ENCODE measurements around the gene MICALL1.

Gene MICALL1

GRCh38 chr22:37896181-37896592 is 9.9 kb upstream of the MICALL1 start:
- Histone ChIP-seq H3K9me3 (ENCODE audit: control insufficient read depth, insufficient read depth, low read length) (no peaks in the 10 kb centered on the region), H3K4me2 (ENCODE audit: low read length) (peak overlapping the region; percentile 73), H3K4me1 (ENCODE audit: control insufficient read depth, low read length) (peaks cover 21% of the 10 kb centered on the region), H3K27me3 (ENCODE audit: control insufficient read depth, low read length) (no peaks in the 10 kb centered on the region), H3K36me3 (ENCODE audit: control insufficient read depth, low read length) (peaks cover 12% of the 10 kb centered on the region), H3K27ac (ENCODE audit: low read depth, low read length) (peak overlapping the region; percentile 45), H3K9me2 (replicated peaks; ENCODE audit: control insufficient read depth, low read length) (no peaks in the 10 kb centered on the region), H3K79me2 (ENCODE audit: control insufficient read depth, low read length) (no peaks in the 10 kb centered on the region), H3K4me3 (ENCODE audit: low read length) (peak overlapping the region; percentile 50), H3F3A (ENCODE audit: control insufficient read depth, insufficient read depth) (peaks cover 8% of the 10 kb centered on the region), H4K20me1 (ENCODE audit: control insufficient read depth, insufficient read depth, low read depth, low read length) (no peaks in the 10 kb centered on the region; the same call in 1 of the 2 replicates)
- no peak for TF ChIP-seq EZH2phosphoT487 (IDR thresholded peaks at IDR 0.05; ENCODE audit: borderline replicate concordance, low read length)
- TF ChIP-seq CTCF (IDR thresholded peaks at IDR 0.05; ENCODE audit: low read depth, low read length, poor library complexity, severe bottlenecking): no peak

- H3K27ac ChIP-seq (ENCODE audit: low read depth, low read length): no peak overlapping the region
- peaks cover 5% of the 10 kb centered on the region for H3F3A ChIP-seq (ENCODE audit: control insufficient read depth, insufficient read depth)
- H3K36me3 ChIP-seq (ENCODE audit: control insufficient read depth, low read length): peaks cover 4% of the 10 kb centered on the region
- peaks cover 21% of the 10 kb centered on the region for H3K4me1 ChIP-seq (ENCODE audit: control insufficient read depth, low read length)
- TF ChIP-seq EZH2phosphoT487 (IDR thresholded peaks at IDR 0.05; ENCODE audit: borderline replicate concordance, low read length): no peak
- no peak for TF ChIP-seq CTCF (IDR thresholded peaks at IDR 0.05; ENCODE audit: low read depth, low read length, poor library complexity, severe bottlenecking)
- H3K27me3 ChIP-seq (ENCODE audit: control insufficient read depth, low read length): no peaks in the 10 kb centered on the region
- H3K4me2 ChIP-seq (ENCODE audit: low read length): no peak overlapping the region
- H3K9me2 ChIP-seq (replicated peaks; ENCODE audit: control insufficient read depth, low read length): no peaks in the 10 kb centered on the region
- no peak overlapping the region for H3K4me3 ChIP-seq (ENCODE audit: low read length)
- no peaks in the 10 kb centered on the region for H3K9me3 ChIP-seq (ENCODE audit: control insufficient read depth, insufficient read depth, low read length)
- no peaks in the 10 kb centered on the region; the same call in 1 of the 2 replicates for H4K20me1 ChIP-seq (ENCODE audit: control insufficient read depth, insufficient read depth, low read depth, low read length)
- H3K79me2 ChIP-seq (ENCODE audit: control insufficient read depth, low read length): no peaks in the 10 kb centered on the region
Measured at GRCh38 chr22:37896939-37897338, 9.2 kb upstream of the MICALL1 start.

GRCh38 chr22:37897807-37898206 is 8.3 kb upstream of the MICALL1 start:
- Histone ChIP-seq H3K4me2 (ENCODE audit: low read length) (no peak overlapping the region), H3F3A (ENCODE audit: control insufficient read depth, insufficient read depth) (peaks cover 3% of the 10 kb centered on the region; the same call in 1 of the 2 replicates), H3K79me2 (ENCODE audit: control insufficient read depth, low read length) (no peaks in the 10 kb centered on the region), H3K4me3 (ENCODE audit: low read length) (no peak overlapping the region), H4K20me1 (ENCODE audit: control insufficient read depth, insufficient read depth, low read depth, low read length) (no peaks in the 10 kb centered on the region), H3K9me2 (replicated peaks; ENCODE audit: control insufficient read depth, low read length) (no peaks in the 10 kb centered on the region), H3K36me3 (ENCODE audit: control insufficient read depth, low read length) (no peaks in the 10 kb centered on the region), H3K27ac (ENCODE audit: low read depth, low read length) (no peak overlapping the region), H3K4me1 (ENCODE audit: control insufficient read depth, low read length) (peaks cover 21% of the 10 kb centered on the region), H3K9me3 (ENCODE audit: control insufficient read depth, insufficient read depth, low read length) (no peaks in the 10 kb centered on the region), H3K27me3 (ENCODE audit: control insufficient read depth, low read length) (no peaks in the 10 kb centered on the region)
- TF ChIP-seq EZH2phosphoT487 (IDR thresholded peaks at IDR 0.05; ENCODE audit: borderline replicate concordance, low read length): no peak
- TF ChIP-seq CTCF (IDR thresholded peaks at IDR 0.05; ENCODE audit: low read depth, low read length, poor library complexity, severe bottlenecking): no peak
